GM19452 (cell line): ENCODE measurements around the gene NUDT21.

Experiments used
- ATAC-seq: cut with Tn5 transposase; IDR thresholded peaks from one replicate; pipeline ENCODE4 v1.9.1; 2021; ENCODE audit not compliant: unreplicated experiment

The NUDT21 gene

DNA sequence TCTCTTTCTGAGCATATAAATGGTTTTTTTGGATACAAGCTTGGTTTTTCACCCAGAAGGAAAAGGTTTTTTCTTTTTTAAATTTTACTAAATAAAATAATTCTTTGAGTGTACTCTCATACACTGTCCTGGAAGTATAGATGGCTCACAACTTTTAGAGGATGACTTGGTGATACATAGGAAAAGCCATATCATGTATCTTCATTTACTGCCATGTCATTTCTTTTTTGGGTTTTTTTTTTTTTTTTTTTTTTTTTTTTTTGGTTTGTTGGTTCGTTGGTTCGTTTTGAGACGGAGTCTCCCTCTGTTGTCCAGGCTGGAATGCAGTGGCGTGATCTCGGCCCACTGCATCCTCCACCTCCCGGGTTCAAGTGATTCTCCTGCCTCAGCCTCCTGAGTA lies 12.0 kb upstream of the NUDT21 start:
- ATAC-seq: no peak

DNA sequence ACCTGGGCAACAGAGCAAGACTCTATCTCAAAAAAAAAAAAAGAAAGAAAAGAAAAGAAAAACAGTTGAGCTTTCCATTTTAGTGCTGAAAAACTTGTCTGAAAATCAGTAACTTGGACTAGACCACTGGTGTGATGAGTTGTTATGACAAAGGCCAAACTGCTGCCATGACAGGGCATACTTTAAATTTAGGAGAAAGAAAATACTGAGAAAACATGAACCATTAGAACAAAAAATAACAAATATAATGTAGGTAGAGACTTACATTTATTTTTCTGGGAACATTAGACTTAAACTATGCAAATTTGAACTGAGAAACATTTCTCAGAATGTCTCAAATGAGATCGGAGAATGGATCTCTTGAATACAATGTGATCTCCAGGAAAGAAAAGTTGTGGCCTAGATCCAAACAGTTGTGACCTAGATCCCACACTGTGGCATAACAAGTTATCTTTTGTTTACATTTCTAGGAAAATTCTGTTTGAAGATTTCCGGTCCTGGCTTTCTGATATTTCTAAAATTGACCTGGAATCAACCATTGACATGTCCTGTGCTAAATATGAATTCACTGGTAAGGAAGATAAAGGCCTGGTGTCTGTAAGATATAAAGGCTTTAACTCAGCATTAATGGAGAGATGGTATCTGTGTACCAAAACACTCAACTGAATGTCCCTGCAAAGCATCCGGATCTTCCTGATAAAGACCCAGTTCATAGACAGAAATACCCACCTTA lies 11.1 kb upstream of the NUDT21 start:
- no peak for ATAC-seq

GRCh38 chr16:56460101-56460500 lies 9.0 kb upstream of the NUDT21 start:
- no peak for ATAC-seq

GRCh38 chr16:56457927-56458470 lies 6.9 kb upstream of the NUDT21 start:
- ATAC-seq: no peak

- peak; percentile 39 for ATAC-seq
Measured at GRCh38 chr16:56451753-56452689, 889 bp upstream of the NUDT21 start.

- ATAC-seq: no peak
Measured at GRCh38 chr16:56450275-56450985, 702 bp downstream of the NUDT21 start.

DNA sequence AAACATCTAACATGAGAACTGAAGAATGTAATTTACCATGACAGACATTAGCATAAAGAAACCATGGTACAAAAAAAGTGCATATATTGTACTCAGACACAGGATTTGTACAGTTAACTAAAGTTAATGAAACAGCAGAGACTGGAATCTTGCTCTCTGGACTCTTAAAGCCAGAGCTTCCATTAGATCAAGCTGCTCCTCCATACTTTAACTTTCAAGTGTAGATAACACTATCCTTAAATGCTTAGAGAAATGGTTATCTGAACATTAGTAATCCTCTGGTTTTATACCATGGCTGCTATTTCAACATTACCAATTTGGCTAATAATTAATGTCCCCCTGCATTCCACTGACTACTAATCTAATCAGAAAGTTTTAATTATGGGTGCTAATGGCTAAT lies 3.1 kb downstream of the NUDT21 start:
- no peak for ATAC-seq

DNA sequence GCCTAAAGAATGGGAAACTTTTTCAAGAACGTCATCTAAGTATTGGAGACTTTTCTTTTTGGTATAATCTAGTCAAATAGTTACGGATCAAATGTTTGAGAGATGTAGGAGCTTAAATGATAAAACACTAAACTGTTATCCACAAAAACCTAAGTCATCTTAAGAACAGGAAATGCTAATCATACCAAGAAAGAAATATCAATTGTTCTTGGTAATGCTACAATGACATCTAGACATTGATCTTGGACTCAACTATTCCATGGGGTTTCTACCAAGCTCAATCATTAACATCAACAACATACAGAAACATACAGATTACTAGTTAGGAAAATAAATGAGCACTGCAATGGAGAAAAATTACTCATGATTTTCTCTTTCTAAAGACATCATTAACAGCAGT lies 3.8 kb downstream of the NUDT21 start:
- ATAC-seq: no peak

GRCh38 chr16:56438038-56438437 lies 13.1 kb downstream of the NUDT21 start:
- no peak for ATAC-seq

DNA sequence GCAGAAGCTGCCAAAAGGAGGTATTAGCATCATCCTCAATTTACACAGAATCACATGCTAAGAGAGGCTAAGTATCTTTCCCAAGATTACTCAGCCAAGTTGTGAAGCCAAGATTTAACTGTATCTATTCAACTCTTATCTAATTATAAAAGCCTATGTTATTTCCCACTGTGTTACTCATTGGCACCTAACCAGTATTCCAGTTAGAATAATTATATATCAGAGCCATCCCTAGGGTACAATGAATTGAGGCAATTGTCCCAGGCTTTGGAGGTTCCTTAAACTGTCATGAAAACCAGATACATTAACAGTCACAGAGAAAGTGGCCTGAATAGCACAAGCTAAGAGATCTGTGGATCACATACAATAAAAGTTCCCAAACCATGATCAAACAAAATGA lies 14.9 kb downstream of the NUDT21 start:
- ATAC-seq: no peak

- no peak for ATAC-seq
Measured at GRCh38 chr16:56428091-56428490, 23.0 kb downstream of the NUDT21 start.

DNA sequence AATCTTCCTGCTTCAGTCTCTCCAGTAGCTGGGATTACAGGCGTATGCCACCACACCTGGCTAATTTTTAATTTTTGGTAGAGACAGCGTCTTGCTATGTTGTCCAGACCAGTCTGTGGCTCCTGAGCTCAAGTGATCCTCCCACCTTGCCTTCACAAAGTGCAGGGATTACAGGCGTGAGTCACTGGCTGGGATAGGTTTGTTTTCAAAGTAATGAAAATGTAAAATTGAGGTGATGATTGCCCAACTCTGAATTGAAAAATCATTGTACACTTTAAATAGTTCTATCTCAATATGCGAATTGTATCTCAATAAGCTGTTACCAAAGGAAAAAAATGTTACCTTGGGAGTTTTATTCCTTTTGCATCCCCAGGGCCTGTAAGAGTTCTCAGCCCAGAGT lies 24.5 kb downstream of the NUDT21 start:
- ATAC-seq: no peak

DNA sequence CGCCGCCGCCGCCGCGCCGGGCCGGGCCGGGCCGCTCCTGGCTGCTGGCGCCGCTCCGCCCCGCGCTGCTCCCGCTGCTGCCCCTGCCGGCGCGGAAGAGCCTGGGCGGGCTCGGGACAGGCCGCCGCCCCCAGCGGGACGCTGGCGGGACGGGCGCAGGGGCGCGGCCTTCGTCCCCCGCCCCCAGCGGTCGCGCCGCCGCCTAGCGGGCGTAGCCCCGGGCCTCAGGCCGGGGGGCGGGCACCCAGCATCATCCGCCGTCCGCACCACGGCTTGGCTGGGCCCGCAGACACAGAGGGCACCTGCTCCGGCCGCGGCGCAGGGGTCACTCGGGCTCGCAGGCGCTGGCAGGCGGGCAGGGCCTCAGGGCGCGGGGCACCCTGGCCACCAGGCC lies 25.7 kb downstream of the NUDT21 start, which contains the start of gene AMFR:
TSS of gene AMFR (minus strand) at position 107 of the 394 bp plus-strand sequence. CDS start 218 bp downstream, outside the sequence.
- peak; percentile 81 for ATAC-seq

DNA sequence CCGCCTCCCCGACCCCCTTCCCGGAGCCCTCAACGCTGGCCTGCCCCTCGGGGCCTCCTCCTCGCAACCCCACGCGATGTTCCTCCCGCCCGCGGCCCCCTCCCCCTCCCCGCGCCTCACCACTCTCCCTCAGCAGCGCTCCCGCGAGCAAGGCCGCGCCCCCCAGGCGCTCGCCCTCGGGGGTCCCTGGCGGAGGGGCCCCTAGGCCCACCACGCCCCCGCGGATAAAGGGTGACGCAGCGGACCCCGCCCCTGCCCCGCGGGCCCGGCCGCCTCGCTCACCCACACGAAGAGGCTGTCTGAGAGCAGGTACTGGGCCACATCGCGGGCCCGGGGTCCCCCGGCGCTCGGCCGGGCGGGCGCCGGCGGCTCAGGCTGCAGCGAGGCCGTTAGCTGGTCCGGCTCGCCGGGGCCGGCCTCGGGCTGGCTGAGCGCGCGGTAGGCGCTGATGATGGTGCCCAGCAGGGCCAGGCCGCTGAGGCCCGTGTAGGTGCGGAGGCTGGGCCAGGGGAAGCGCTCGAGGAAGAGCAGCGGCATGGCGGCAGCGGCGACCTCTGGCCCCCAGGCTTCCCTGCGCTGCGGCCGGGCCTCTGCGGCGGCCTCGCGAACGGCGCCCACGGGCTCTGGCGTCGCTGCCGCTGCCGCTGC lies 26.2 kb downstream of the NUDT21 start:
- peak; percentile 41 for ATAC-seq

DNA sequence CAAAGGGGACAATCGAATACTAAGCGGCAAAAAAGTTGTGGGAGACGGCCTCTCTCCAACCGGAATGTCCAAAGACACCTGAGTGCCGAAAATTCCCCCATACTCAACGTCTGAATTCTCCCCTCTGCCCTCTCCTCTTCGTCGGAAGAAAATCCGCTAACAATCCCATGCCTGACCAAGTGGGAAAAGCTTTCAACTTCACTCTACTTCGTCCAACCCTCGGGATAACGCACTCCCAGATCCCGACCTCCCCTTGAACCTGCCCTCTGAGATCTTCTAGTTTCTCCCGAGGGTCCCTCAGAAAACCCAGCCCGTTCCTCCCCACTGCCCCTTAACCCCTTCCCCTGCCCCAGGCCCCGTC lies 26.7 kb downstream of the NUDT21 start:
- ATAC-seq: no peak

- no peak for ATAC-seq
Measured at GRCh38 chr16:56423584-56424403, 27.3 kb downstream of the NUDT21 start.

DNA sequence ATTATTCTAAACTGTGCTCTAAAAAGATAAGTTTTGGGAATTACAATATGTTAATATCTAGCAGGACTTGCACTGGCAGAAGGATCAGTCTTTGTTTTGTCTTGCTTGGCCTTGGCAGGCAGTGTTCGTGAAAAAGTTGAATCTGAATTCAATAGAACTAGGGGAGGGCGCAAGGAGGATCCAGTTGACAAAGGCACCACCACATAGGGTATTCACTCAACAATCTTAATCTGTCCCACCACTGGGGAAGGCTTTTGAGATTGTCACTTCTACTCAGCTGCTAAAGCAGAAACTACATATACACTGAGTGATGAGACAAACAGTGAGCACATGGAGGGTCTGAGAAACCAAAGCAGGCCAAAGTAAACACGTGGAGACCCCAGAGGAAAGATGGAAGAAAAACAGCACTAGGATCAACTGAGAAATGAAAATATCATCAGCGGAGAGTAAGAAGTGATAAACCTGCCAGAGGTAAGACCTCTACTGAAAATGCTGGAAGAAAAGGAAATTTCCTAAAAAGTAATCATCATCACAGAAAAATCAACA lies 28.2 kb downstream of the NUDT21 start:
- ATAC-seq: no peak

DNA sequence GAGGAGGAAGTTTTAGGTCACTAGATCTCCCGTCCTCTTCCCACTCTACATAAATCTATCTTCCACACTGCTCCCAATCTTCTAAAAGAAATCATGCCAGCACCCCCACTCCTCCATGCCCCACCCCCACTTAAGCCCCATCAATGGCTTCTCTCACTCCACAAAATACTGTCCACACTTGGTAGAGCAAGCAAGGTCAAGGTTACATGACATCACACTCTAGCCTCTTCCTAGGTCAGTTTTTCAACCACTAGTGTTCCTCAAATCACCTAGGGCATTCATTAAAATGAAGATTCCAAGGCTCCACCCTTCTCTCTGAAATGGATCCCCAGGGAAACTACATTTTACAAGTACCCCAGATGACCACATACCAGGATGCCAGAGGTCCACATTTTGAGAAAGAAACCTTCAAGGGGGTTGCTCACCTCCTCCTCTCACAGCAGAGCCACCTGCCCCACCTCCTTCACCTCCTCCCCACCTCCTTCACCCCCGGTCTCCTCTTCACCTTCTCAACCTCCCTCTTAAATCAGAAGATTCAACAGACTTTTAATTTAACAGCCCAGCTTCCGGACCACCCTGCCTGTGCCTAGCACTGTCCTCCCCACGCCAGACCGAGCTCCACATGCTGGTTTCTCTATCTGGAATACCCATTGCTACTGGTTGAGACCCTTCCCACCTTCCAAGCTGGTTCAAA lies 29.0 kb downstream of the NUDT21 start:
- ATAC-seq: no peak

DNA sequence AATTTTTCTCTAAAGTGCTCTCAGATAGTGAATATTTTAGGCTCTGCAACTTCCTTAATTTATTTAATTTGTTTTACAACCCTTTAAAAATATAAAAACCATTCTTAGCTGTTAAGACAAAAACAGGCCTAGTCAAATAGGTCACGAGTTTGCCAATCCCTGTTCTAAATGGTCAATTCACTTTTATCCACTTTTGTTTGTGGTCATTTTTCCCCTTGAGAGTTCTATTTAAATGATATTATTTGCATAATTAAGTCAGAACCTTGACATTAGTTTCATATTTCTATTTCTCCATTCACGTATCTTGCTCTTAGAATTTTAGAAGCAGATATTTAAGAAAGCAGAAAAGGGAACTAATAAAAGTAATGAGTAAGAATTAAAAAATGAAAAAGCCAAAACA lies 29.8 kb downstream of the NUDT21 start:
- no peak for ATAC-seq
